B cell (primary cell): ENCODE data around the gene NOP53.

Experiments used
- EZH2 ChIP-seq: IDR thresholded peaks from 2 replicates; pipeline ENCODE4 v1.6.1; 2012; ENCODE audit warnings: borderline replicate concordance, low read depth, mild to moderate bottlenecking, moderate library complexity, low read length; ENCODE audit not compliant: insufficient read depth, poor library complexity, severe bottlenecking
- TF ChIP-seq, protein P1 (sequence below): fragments of 200-600 bp; IDR thresholded peaks from one replicate; pipeline ENCODE4 v1.8.0; 2022; ENCODE audit warnings: antibody characterized with exemption, mild to moderate bottlenecking

GRCh38 chr19:47757617-47758442 lies 12.5 kb downstream of the NOP53 start:
- TF ChIP-seq, protein P1, sequence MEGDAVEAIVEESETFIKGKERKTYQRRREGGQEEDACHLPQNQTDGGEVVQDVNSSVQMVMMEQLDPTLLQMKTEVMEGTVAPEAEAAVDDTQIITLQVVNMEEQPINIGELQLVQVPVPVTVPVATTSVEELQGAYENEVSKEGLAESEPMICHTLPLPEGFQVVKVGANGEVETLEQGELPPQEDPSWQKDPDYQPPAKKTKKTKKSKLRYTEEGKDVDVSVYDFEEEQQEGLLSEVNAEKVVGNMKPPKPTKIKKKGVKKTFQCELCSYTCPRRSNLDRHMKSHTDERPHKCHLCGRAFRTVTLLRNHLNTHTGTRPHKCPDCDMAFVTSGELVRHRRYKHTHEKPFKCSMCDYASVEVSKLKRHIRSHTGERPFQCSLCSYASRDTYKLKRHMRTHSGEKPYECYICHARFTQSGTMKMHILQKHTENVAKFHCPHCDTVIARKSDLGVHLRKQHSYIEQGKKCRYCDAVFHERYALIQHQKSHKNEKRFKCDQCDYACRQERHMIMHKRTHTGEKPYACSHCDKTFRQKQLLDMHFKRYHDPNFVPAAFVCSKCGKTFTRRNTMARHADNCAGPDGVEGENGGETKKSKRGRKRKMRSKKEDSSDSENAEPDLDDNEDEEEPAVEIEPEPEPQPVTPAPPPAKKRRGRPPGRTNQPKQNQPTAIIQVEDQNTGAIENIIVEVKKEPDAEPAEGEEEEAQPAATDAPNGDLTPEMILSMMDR: no peak
- TF ChIP-seq EZH2: no peak
